HCT116 (cell line): ENCODE data around the gene HTRA2. TPM values are rescaled to one million over a fixed set of nuclear protein-coding genes. Genes with fewer than 3 reads are reported as not detected.

ENCODE experiments used
- ATAC-seq: fragments of 200-7000 bp; cut with Tn5 transposase; 2 replicates; pipeline ENCODE4 v1.9.1; 2020; ENCODE audit warnings: mild to moderate bottlenecking, moderate library complexity
- BruUV-seq: library from RNA; stranded (reverse); fragments of 400-500 nt; replicated peaks from 2 replicates; lab custom pipeline; 2021; lab: Mats Ljungman, UMichigan
- CTCF ChIA-PET: fragments of 300-600 bp; sonication (Branson Sonifier 250); formaldehyde crosslinking; loops from one replicate; lab custom pipeline; 2021; ENCODE audit warnings: antibody characterized with exemption; lab: Charles Lee
- POLR2A ChIA-PET: fragments of 300-600, 350-600 bp; sonication (Branson Sonifier 250); formaldehyde crosslinking; loops from one replicate; lab custom pipeline; 2021; ENCODE audit warnings: antibody characterized with exemption; lab: Charles Lee
- RAD21 ChIA-PET, 2 experiments: fragments of 300-600 bp; sonication (Branson Sonifier 250); formaldehyde crosslinking; loops; one replicate each; lab custom pipeline; 2023; ENCODE audit warnings: low total read pairs in 2 of 2; ENCODE audit not compliant: uncharacterized antibody in 2 of 2, unreplicated experiment in 2 of 2, low non-redundant PET in 1 of 2; lab: Charles Lee
- DNase-seq: peaks from one replicate; pipeline ENCODE4 v3.0.0-alpha.2; 2010; ENCODE audit warnings: low read depth, low spot score
- H2AFZ ChIP-seq: fragments of 200-600 bp; shearing (Covaris generic), sonication (generic); 2 replicates; pipeline ENCODE4 v1.6.1; 2017; ENCODE audit warnings: low read depth, mixed run types, mixed read lengths, antibody characterized with exemption, low read length; ENCODE audit not compliant: poor library complexity, severe bottlenecking
- H3K27ac ChIP-seq: 2 replicates; pipeline ENCODE4 v1.5.1; 2012; ENCODE audit warnings: low read depth, low read length
- H3K27me3 ChIP-seq: fragments of 200-600 bp; sonication (generic); 2 replicates; pipeline ENCODE4 v1.6.1; 2016; ENCODE audit warnings: mixed run types, low read length, mixed read lengths; ENCODE audit not compliant: insufficient read depth
- H3K36me3 ChIP-seq, 2 experiments: fragments of 200-500 bp in 1 of 2; fragments of 200-600 bp in 1 of 2; sonication (Bioruptor generic) in 1 of 2; sonication (generic) in 1 of 2; 2 replicates each; pipeline versions ENCODE4 v1.5.1 to v1.6.1; 2014 to 2016; ENCODE audit warnings: low read length in 2 of 2, inconsistent platforms in 1 of 2, mixed read lengths in 1 of 2, mixed run types in 1 of 2; ENCODE audit not compliant: insufficient read depth in 2 of 2, control insufficient read depth in 1 of 2
- H3K4me1 ChIP-seq, 2 experiments: fragments of 200-600 bp in 1 of 2; sonication (generic) in 1 of 2; 2 replicates each; pipeline versions ENCODE4 v1.5.1 to v1.6.1; 2012 to 2017; ENCODE audit warnings: low read length in 2 of 2, inconsistent platforms in 1 of 2, mild to moderate bottlenecking in 1 of 2, mixed read lengths in 1 of 2, mixed run types in 1 of 2, moderate library complexity in 1 of 2; ENCODE audit not compliant: insufficient read depth in 2 of 2, control insufficient read depth in 1 of 2
- H3K4me2 ChIP-seq: fragments of 200-600 bp; sonication (generic); 2 replicates; pipeline ENCODE4 v1.6.1; 2017; ENCODE audit warnings: mixed run types, low read length, mixed read lengths
- H3K4me3 ChIP-seq, 2 experiments: fragments of 200-600 bp in 1 of 2; sonication (generic) in 1 of 2; replicated peaks in 1 of 2; 2 replicates each; pipeline ENCODE4 v1.5.1; 2011 to 2016; ENCODE audit warnings: low read length in 2 of 2, control low read depth in 1 of 2, low read depth in 1 of 2, mild to moderate bottlenecking in 1 of 2, mixed read lengths in 1 of 2, mixed run types in 1 of 2
- H3K79me2 ChIP-seq: fragments of 200-600 bp; sonication (generic); 2 replicates; pipeline ENCODE4 v1.6.1; 2017; ENCODE audit warnings: mild to moderate bottlenecking, mixed run types, low read length, moderate library complexity, mixed read lengths; ENCODE audit not compliant: insufficient read depth
- H3K9ac ChIP-seq: fragments of 200-600 bp; sonication (generic); 2 replicates; pipeline ENCODE4 v1.6.1; 2016; ENCODE audit warnings: low read length, mixed read lengths
- H3K9me2 ChIP-seq: fragments of 200-600 bp; sonication (generic), shearing (Covaris generic); 2 replicates; pipeline ENCODE4 v1.6.1; 2017; ENCODE audit warnings: mixed run types, mild to moderate bottlenecking, moderate library complexity; ENCODE audit not compliant: insufficient read depth
- H3K9me3 ChIP-seq, 2 experiments: fragments of 200-500 bp in 1 of 2; fragments of 200-600 bp in 1 of 2; sonication (Bioruptor generic) in 1 of 2; sonication (generic) in 1 of 2; 2 replicates each; pipeline ENCODE4 v1.6.1; 2014 to 2017; ENCODE audit warnings: low read length in 2 of 2, mixed read lengths in 2 of 2, inconsistent platforms in 1 of 2, low read depth in 1 of 2, mild to moderate bottlenecking in 1 of 2, mixed run types in 1 of 2, moderate library complexity in 1 of 2; ENCODE audit not compliant: control insufficient read depth in 1 of 2, insufficient read depth in 1 of 2
- H4K20me1 ChIP-seq: fragments of 200-600 bp; sonication (generic), shearing (Covaris generic); 2 replicates; pipeline ENCODE4 v1.6.1; 2017; ENCODE audit warnings: mixed run types, mild to moderate bottlenecking, moderate library complexity; ENCODE audit not compliant: insufficient read depth
- CTCF ChIP-seq, 3 experiments: fragments of 200-600 bp in 1 of 3; sonication (generic) in 1 of 3; IDR thresholded peaks in 2 of 3; conservative IDR thresholded peaks in 1 of 3; 2 replicates each; pipeline ENCODE4 v1.5.1; 2012 to 2017; ENCODE audit warnings: low read depth in 2 of 3, low read length in 2 of 3, antibody characterized with exemption in 1 of 3, borderline replicate concordance in 1 of 3, control low read depth in 1 of 3, mild to moderate bottlenecking in 1 of 3, mixed read lengths in 1 of 3, mixed run types in 1 of 3, moderate library complexity in 1 of 3; ENCODE audit not compliant: insufficient read depth in 1 of 3
- ELF1 ChIP-seq: IDR thresholded peaks from 2 replicates; pipeline ENCODE4 v1.6.1; 2012; ENCODE audit warnings: low read depth, borderline replicate concordance
- EZH2phosphoT487 ChIP-seq: fragments of 200-600 bp; IDR thresholded peaks from 2 replicates; pipeline ENCODE4 v1.6.1; 2018; ENCODE audit warnings: antibody characterized with exemption, borderline replicate concordance
- JUND ChIP-seq: IDR thresholded peaks from 2 replicates; pipeline ENCODE4 v1.6.1; 2012
- MAX ChIP-seq: IDR thresholded peaks from 2 replicates; pipeline ENCODE4 v1.6.1; 2012
- POLR2A ChIP-seq: IDR thresholded peaks from 2 replicates; pipeline ENCODE4 v1.7.0; 2011; ENCODE audit warnings: borderline replicate concordance; ENCODE audit not compliant: insufficient read depth, insufficient read length; ENCODE audit errors: extremely low read depth
- POLR2AphosphoS5 ChIP-seq: IDR thresholded peaks from 2 replicates; pipeline ENCODE4 v1.6.1; 2011; ENCODE audit warnings: mild to moderate bottlenecking, low read depth, low read length, moderate library complexity
- RAD21 ChIP-seq: IDR thresholded peaks from 2 replicates; pipeline ENCODE4 v1.6.1; 2012; ENCODE audit warnings: low read depth, mild to moderate bottlenecking
- REST ChIP-seq: IDR thresholded peaks from 2 replicates; pipeline ENCODE4 v1.6.1; 2012; ENCODE audit warnings: low read depth
- SRF ChIP-seq: IDR thresholded peaks from 2 replicates; pipeline ENCODE4 v1.6.1; 2012; ENCODE audit warnings: low read depth
- YY1 ChIP-seq: IDR thresholded peaks from 2 replicates; pipeline ENCODE4 v1.6.1; 2011; ENCODE audit warnings: low read length, low read depth, moderate library complexity, mild to moderate bottlenecking; ENCODE audit not compliant: insufficient replicate concordance; ENCODE audit errors: extremely low read depth
- intact Hi-C: fragments of 100-400 bp; cut with micrococcal nuclease; formaldehyde crosslinking; loops from 2 replicates; pipeline ENCODE4 v1.10.0; 2022
- total RNA-seq: library from RNA; stranded (reverse); gene quantifications from one replicate; pipeline ENCODE4 v1.2.1, GENCODE V29; 2021; ENCODE audit not compliant: unreplicated experiment

HTRA2 gene
- total RNA-seq, 1 experiment from 2014 or later, result 36.2 TPM

DNA sequence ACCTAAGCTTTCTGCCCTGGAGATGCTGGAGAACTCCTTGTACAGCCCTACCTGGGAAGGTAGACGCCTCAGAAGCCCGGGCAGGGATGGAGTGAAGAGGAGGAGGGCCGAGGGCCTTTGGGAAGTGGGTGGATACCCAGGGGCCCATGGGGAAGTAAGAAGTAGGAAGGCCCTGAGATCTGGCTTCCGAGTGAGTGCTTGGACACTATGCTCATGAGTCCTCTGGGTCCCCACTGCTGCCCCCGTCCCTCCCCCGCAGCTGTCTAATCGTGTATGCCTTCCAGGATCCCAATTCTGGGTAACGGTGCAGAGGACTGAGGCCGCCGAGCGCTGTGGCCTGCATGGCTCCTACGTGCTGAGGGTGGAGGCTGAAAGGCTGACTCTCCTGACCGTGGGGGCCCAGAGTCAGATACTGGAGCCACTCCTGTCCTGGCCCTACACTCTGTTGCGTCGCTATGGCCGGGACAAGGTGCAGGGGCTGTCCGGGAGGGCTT is 25.9 kb downstream of the HTRA2 start:
- intact Hi-C loops, result no loop called here
- peaks cover 10 to 36% of the 10 kb centered on the region in 2 experiments; a peak in 3 of 4 replicates for H3K4me1 ChIP-seq
- no peaks in the 10 kb centered on the region for H4K20me1 ChIP-seq
- H3K4me3 ChIP-seq, result peak overlapping the region; percentile 93 to 97
- no peaks in the 10 kb centered on the region for H3K9me2 ChIP-seq
- RAD21 ChIA-PET, result no interaction called here
- H3K79me2 ChIP-seq, result peaks cover 9% of the 10 kb centered on the region; the same call in 1 of the 2 replicates
- no peaks in the 10 kb centered on the region for H3K9me3 ChIP-seq
- peak overlapping the region; percentile 95 for H3K4me2 ChIP-seq
- CTCF ChIA-PET, result no interaction called here
- POLR2A ChIA-PET, result interaction anchor here (0.6 to 1.0 kb wide), 2 partner anchors 49 to 104 kb away, joined by 3 read pairs; partner anchors contain the start of gene PCGF1
- H3K27me3 ChIP-seq, result no peaks in the 10 kb centered on the region
- H2AFZ ChIP-seq, result no peak overlapping the region
- no peak for ATAC-seq
- peak overlapping the region; percentile 98 for H3K9ac ChIP-seq
- H3K27ac ChIP-seq, result peak overlapping the region; percentile 90
- TF ChIP-seq YY1 (no peak), JUND (no peak), MAX (no peak), RAD21 (no peak), EZH2phosphoT487 (no peak), CTCF (IDR thresholded peaks at IDR 0.05 in 2 of 3, conservative IDR thresholded peaks at IDR 0.05 in 1 of 3; ENCODE audit: borderline replicate concordance in 1 of 3, insufficient read depth in 1 of 3, low read depth in 2 of 3, low read length in 2 of 3) (no peak), SRF (no peak), REST (no peak), ELF1 (no peak), POLR2AphosphoS5 (no peak), POLR2A (no peak)
- TF ChIP-seq, all 23 proteins: peak for 0
- DNase-seq, result no peak
- BruUV-seq, result no TSS peak
- H3K36me3 ChIP-seq, result peaks cover 7 to 9% of the 10 kb centered on the region in 2 experiments; a peak in 3 of 4 replicates
